GM21786 (cell line): ENCODE data around the gene FNDC4.
"Not testable (repeated sequence)": the region's sequence is repeated elsewhere in the genome, so short reads cannot be mapped to it uniquely, and the experiment has no call there.

ENCODE experiments used
- ATAC-seq: cut with Tn5 transposase; IDR thresholded peaks from one replicate; pipeline ENCODE4 v1.9.1; 2021; ENCODE audit not compliant: unreplicated experiment

Gene FNDC4, protein sequence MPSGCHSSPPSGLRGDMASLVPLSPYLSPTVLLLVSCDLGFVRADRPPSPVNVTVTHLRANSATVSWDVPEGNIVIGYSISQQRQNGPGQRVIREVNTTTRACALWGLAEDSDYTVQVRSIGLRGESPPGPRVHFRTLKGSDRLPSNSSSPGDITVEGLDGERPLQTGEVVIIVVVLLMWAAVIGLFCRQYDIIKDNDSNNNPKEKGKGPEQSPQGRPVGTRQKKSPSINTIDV

DNA sequence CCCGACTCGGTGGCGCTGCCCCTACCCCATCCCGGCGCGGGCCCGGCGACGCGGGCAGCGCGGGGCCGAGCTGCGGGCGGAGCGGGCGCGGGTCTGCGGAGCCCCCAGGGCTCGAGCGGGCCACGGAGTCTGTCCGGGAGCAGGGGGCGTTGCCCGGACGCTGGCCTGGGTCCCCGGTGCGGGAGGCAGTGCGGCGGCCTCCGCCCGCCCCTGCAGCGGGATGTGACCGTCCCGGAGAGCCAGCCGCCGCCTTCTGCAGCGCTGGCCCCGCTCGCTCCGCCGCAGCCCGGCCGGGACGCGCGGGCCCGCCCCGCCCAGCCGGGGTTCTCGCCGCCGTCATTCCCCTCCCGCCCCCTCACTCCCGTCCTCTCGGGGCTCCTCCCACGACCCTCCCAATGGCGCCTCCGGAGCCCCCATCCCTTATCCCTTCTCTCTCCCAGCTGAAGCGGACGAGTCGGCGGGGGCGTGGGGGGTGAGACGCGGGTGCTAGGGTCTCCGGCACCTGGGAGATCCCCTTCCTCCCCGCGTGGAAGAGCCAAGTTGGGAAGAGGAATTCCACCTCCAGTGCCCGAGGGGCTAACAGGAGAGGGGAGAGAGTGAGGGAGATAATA is at the start of gene FNDC4:
Gene FNDC4 (minus strand): TSS at position 257 of the 611 bp plus-strand sequence. CDS start 521 bp downstream, outside the sequence.
- no peak for ATAC-seq

DNA sequence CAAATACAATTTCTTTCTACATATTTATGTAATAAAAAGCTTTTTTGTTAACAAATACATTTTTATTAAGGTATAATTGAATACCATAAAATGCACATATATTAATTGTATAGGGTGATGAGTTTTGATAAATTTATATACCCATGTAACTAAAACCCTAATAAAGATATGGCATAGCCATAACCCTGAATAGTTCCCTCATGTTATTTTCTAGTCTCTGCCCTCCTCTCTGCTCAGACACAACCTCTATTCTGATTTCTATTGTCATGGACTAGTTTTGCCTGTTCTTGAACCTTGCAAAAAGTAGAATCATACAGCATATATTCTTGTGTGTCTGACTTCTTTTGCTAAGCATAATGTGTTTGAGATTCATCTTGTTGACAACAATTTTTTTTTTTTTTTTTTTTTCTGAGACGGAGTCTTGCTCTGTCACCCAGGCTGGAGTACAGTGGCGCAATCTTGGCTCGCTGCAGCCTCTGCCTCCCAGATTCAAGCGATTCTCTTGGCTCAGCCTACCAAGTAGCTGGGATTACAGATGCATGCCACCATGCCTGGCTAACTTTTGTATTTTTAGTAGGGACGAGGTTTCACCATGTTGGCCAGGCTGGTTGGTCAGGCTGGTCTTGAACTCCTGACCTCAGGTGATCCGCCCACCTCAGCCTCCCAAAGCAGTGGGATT is 49.3 kb upstream of the FNDC4 start:
- ATAC-seq, result no peak

DNA sequence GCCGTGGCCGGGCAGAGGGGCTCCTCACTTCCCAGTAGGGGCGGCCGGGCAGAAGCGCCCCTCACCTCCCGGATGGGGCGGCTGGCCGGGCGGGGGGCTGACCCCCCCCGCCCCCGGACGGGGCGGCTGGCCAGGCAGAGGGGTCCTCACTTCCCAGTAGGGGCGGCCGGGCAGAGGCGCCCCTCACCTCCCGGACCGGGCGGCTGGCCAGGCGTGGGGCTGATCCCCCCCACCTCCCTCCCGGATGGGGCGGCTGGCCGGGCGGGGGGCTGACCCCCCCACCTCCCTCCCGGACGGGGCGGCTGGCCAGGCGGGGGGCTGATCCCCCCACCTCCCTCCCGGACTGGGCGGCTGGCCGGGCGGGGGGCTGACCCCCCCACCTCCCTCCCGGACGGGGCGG is 44.6 kb upstream of the FNDC4 start:
- not testable (repeated sequence) for ATAC-seq

DNA sequence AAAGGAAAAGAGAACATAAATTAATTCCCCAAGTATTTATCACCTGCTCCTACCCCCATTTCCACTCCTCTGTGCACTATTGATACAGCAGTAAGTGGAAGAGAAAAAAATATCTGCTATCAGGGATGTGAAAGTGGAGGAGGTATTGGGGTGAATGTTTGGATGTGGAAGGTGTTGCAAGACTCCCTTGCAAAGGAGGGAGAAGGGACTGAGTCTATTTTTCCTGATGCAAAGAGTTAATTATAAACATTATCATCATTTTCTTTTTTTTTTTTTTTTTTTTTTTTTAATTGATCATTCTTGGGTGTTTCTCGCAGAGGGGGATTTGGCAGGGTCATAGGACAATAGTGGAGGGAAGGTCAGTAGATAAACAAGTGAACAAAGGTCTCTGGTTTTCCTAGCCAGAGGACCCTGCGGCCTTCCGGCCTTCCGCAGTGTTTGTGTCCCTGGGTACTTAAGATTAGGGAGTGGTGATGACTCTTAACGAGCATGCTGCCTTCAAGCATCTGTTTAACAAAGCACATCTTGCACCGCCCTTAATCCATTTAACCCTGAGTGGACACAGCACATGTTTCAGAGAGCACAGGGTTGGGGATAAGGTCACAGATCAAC is 43.9 kb upstream of the FNDC4 start:
- not testable (repeated sequence) for ATAC-seq

DNA sequence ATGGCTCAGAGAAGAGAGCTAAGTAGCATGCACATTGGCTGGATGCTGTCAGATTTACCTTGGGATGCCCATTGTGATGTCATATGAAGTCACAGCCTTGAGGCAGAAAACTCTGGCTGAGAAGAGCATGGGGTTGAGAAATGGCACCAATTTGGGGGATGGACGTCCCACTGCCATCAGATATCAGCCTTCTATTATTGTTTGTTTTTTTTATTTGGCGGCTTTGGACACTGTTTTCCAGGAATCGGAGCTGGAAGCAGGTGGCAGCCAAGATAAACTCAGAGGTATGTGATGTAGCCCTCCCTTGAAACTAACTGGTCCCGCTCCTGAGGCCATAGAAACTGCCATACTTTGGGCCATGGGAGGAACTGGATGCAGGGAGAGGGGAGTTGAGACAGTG is 42.3 kb upstream of the FNDC4 start:
- ATAC-seq, result no peak

DNA sequence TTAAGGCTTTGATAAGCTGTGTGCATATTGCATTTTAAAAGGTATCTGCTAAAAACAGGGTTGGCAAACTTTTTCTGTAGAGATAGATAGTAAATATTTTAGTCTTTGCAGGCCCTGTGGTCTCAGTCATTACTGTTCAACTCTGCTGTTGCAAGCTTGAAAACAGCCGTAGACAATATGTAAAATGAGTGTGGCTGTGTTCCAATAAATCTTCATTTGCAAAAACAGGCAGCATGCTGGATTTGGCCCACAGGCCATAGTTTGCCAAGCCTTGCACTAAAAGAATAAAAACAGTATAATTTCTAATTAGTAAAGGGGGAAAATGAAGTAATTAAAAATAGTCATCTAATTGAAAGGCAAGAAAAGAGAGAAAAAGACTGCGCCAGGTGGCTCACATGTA is 37.0 kb upstream of the FNDC4 start:
- no peak for ATAC-seq

DNA sequence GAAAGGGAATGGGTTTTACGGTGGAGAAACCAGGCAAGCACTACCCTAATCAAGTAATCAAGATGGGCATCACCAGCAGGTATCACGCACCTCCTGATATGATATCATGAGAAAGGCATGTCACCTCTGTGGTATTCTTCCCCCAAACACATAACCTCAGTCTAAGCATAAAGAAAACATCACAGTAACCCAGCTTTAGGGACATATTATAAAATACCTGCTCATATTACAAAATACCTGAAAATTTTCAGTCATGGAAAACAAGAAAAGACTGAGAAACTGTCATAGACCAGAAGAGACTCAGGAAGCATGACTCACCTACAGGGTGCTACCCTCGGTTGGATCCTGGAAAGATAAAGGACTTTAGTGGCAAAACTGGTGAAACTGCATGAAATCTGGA is 32.2 kb upstream of the FNDC4 start:
- no peak for ATAC-seq

DNA sequence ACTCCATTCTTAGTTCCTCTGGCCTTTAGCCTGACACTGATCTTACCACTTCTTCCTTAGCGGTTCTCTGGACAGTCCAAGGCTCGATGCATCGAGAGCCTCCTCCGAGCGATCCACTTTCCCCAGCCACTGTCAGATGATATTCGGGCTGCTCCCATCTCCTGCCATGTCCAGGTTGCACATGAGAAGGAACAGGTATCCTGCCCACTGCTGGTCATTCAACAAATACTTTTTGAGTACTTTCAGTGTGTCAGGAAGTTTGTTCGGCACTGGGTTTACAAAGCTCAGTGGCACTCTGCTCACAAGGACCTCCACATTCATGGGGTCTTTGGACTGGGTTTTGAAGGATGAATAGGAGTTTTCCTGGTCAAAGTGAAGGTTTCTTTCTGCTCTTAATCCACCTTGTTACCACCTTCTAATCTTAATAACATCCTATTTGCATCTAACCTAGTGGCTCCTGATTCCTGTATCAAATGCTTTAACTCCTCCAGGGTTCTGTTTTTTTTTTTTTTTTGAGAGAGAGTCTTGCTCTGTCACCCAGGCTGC is 27.5 kb upstream of the FNDC4 start:
- ATAC-seq, result no peak

DNA sequence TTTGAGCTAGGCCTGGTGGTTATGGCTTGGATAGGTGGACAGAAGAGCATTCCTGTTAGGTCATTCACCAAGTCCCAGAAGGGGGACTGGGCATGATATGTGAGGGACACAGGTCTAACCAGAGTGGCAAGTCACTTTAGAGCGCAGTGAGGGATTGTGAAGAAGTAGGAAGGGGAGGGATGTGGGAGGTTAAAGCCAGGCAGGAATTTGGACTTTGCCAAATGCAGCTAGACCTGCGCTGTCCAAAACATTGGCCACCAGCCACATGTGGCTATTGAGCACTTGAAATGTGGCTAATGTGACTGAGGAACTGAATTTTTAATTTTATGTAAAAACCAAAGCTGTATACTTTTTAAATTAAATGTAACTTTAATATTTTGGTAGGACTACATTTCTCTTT is 25.3 kb upstream of the FNDC4 start:
- no peak for ATAC-seq

DNA sequence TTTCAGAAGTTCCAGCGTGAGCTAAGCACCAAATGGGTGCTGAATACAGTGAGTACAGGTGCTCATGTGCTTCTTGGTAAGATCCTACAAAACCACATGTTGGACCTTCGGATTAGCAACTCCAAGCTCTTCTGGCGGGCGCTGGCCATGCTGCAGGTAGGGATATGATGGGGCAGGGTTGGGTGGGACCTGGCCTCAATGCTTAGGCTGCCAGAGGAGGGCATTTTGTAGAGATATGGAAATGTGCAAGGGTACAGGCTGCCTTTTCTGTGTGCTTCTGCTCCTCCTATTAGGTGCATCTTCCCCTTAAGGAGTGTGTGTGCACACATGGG is 23.7 kb upstream of the FNDC4 start:
- ATAC-seq, result no peak

DNA sequence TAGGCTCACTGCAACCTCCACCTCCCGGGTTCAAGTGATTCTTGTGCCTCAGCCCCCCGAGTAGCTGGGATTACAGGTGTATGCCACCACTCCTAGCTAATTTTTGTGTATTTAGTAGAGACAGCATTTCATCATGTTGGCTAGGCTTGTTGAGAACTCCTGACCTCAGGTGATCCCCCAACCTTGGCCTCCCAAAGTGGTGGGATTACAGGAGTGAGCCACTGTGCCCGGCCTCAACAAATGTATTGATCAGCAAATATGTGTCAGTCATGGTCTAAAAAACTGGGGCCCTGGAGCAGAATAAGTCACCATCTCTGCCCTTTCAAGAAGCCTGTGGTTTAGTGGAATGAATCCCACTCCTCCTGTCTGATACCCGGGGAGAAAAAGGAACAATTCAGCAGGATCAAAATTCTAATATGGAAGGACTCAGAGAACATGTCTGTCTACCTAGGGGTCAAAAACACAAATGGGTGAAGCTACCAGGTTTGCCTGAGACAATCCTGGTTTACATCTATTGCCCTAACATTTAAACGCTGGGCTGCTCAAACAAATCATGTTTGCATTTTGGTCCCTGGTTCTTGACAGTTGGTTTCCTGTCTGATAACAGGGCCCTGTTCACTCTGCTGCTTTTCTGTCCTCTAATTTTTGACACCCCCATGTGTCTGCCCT is 23.2 kb upstream of the FNDC4 start:
- no peak for ATAC-seq

DNA sequence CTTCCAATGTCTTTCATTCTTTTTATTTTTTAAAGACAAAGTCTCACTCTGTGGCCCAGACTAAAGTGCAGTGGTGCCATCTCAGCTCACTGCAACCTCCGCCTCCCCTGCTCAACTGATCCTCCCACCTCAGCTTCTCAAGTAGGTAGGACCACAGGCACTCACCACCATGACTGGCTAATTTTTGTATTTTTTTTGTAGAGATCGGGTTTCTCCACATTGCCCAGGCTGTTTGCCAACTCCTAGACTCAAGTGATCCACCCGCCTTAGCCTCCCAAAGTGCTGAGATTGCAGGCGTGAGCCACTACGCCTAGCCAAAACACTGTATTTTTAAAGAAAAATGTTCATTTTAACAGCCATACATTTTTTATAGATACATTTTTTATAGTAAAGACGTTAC is 14.3 kb upstream of the FNDC4 start:
- ATAC-seq, result no peak

DNA sequence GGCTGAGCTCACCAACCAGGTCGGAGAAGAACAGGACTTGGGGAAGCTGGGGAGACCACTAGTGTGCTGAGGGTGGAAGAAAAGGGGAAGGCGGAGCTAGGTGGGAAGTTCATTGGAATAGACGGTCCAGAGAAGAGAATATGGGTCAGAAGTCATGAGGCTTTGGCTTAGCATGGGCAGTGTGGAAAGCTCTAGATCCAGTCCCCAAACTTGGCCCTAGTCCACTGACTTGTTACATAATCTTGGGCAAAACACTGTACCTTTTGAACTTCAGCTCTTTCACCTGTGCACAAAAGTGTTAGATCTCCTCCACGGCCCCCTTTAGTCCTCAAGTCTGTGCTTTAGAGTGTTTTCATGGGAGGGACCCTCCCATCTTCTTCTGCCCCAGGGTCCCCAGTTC is 12.3 kb upstream of the FNDC4 start:
- ATAC-seq, result no peak

DNA sequence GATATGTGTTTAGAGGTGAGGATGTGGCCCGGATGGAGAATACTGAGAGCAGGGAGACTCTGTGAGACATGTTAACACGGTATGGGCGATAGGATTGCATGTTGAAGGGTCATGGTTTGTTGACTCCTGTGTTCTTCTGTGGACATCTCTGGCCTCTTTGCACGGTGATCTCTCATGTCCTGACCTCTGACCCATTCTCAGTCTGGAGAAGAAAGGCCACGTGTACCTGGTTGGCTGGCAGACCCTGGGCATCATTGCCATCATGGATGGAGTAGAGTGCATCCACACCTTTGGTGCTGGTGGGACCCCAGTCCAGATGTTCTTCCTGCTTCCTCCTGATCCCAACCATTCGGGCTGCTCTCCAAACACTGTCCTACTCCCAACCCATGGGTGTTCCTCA is 11.6 kb upstream of the FNDC4 start:
- ATAC-seq, result no peak

DNA sequence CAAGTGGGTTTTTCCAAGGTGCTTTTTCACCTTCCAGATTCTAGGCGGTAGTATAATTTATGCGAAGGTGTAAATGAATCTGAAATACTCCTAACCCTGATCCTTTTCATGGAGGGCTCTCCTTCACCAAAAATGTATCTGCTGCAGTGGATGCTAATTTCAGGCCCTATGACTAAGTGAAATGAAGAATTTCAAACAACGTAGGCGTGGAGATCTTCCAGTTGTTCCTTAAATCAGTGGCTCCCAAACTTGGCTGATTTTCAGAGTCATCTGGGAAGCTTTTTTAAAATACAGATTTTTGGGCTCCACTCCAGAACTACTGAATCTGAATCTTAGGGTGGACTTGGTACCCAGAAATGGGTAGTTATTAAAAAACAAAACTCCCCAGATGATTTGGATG is 7.1 kb upstream of the FNDC4 start:
- no peak for ATAC-seq

DNA sequence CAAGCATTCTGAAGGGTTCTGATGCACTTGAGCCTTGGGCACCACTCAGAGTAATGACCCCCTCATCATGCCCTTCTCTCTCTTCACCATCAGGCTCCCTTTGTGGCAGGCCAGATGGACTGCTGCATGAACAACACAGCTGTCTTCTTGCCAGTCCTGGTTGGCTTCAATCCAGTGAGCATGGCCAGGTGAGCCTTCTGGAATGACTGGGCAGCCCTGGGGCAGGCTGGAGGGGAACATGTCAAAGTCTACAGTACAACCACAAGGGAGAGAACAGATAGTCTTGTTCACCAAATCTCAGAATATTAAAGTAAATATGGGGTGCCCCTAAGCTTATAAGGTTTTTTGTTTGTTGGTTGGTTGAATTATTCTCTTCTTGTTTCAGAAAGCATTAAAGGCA is 6.0 kb upstream of the FNDC4 start:
- ATAC-seq, result no peak

DNA sequence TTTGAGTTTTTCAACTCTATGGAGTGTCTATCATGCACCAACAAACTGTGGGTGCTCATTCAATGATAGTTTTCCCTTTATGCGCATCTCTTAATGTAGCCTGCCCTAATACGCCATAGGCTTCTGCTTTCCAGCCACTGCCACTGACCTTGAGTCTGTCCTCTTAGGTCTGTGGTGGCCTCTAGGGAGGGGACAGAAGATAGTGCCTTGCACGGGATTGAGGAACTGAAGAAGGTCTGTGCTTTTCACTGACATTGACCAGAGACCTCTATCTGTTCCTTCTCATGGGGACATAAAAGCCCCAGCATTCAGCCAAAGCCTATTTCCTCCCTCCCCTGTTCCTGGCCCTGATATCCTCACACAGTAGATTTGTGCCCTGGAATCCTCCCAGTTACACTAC is 4.0 kb upstream of the FNDC4 start:
- ATAC-seq, result no peak

DNA sequence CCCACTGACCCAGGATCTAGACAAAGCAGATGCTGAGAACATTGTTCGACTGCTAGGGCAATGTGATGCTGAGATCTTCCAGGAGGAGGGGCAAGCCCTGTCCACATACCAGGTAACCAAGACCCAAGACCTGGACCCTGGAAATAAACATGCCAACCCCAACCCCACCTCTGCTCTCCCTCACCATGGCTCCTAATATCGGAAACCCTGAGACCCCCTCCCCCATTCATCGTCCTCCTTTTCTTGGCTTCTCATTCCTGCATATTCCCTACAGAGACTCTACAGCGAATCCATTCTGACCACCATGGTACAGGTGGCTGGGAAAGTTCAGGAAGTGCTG is 2.3 kb upstream of the FNDC4 start:
- ATAC-seq, result no peak

DNA sequence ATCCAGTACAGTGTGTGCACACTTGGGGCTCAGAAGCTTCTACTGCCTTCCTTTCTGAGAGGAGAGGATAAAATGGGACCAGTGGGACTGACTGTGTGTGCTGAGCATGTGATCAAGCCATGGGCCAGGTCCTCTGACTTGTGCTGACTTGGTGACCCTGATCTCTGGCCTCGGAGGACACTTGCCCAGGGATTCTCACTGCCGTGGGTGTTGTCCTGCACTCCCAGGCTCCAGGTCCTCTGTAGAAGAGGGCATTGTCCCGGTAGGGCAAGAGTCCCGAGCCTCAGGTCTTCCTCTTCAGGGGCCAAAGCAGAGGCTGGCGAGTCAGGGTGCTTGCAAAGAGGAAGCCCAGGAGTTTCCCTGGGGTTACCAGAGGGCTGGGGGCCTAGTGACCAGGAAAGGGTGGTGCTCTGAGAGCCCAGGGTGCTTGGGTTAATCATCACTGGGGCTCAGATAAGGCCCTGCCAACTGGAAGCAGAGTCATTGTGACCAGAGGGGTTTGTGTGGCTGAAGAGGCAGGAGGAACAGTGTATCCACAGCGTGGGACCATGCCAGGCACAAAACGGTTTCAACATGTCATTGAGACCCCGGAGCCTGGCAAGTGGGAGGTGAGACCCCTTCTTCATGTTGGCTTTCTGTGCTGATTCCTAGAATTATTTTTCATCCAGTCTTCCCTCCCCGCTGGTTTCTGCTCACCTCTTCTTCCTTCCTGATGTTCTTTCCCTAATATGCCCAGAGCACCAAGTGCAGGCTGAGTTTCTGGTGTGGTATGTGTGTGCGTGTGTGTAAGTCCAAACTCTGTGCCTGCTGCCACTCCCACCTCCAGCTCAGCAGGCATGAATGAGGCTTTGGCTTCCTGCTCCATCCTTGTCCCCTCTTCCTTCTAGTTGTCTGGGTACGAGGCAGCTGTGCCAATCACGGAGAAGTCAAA is 1.6 kb upstream of the FNDC4 start, which contains the start of gene GCKR:
Gene GCKR (plus strand): TSS at position 483 of the 931 bp plus-strand sequence. CDS start 66 bp downstream, at position 549.
- ATAC-seq, result no peak

DNA sequence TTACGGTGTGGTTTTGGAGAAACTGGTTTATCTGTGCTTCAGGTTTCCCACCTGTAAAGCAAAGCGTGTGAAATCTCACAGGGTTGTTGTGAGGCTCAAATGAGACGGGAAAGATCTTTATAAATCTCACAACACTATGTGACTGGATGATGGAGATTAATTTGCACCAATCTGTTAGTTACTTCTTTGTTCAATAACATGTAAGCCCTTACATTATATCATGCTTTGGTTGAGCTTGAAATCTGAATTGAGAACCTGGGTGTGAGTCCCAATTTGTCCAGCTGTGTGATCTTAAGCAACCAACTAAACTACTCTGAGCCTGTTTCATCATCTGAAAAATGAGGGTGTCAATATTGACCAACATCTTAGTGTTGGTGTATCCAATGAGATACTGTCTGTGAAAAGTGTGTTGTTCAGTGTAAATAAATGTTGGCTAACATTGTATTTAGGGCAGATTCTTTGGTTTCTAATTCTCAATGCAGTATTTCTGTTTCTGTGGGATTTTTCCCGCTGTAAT is 898 bp upstream of the FNDC4 start:
- no peak for ATAC-seq
